GM18498 (cell line): ENCODE measurements around the gene ABCF2.

ENCODE experiments used
- ATAC-seq: cut with Tn5 transposase; IDR thresholded peaks from one replicate; pipeline ENCODE4 v1.9.1; 2021; ENCODE audit warnings: mild to moderate bottlenecking, moderate library complexity; ENCODE audit not compliant: unreplicated experiment

Gene ABCF2

DNA sequence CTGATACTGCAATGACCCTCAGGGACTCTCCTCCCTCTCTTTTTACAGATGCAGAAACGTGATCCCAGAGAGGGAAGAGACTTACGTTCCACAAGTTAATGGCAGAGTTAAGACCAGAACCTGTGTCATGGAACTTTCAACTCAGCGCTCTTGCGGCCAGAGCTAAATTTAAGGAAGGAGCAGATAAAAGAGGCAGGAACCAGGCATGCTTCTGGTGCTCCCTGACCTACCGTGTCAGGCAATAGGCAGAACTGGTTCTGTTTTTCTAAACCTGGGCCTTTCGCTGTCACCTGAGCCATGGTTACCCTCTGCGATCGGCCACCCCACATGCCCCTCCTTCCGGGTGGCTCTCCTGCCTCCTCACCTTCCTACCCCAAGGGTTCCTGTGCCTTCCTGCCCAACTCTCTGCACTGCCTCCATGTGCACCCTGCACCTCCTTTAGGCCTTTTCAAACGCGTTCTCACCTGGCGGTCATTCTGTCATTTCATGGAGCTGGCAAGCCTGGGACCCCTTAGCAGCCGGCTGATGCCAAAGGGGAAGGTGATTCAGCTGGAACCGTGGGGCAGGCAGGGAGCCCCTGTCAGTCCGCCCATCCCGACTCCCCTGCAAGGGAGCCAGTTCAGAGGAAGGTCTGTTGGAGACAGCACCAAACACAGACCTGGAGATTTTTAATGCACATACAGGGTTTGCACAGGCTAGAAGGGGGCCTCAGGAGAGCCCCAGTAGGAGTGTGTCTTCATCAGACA, 51.8 kb downstream of the ABCF2 start:
- no peak for ATAC-seq

GRCh38 chr7:151174246-151175046, 52.6 kb downstream of the ABCF2 start:
- no peak for ATAC-seq

GRCh38 chr7:151173386-151174245, 53.4 kb downstream of the ABCF2 start:
- no peak for ATAC-seq

GRCh38 chr7:151172273-151173141, 54.5 kb downstream of the ABCF2 start:
- ATAC-seq = peak; percentile 71

- no peak for ATAC-seq
These were observed 58.2 kb downstream of the ABCF2 start for GRCh38 chr7:151168787-151169162.

GRCh38 chr7:151168003-151168786, 58.8 kb downstream of the ABCF2 start:
- ATAC-seq = peak; percentile 61

DNA sequence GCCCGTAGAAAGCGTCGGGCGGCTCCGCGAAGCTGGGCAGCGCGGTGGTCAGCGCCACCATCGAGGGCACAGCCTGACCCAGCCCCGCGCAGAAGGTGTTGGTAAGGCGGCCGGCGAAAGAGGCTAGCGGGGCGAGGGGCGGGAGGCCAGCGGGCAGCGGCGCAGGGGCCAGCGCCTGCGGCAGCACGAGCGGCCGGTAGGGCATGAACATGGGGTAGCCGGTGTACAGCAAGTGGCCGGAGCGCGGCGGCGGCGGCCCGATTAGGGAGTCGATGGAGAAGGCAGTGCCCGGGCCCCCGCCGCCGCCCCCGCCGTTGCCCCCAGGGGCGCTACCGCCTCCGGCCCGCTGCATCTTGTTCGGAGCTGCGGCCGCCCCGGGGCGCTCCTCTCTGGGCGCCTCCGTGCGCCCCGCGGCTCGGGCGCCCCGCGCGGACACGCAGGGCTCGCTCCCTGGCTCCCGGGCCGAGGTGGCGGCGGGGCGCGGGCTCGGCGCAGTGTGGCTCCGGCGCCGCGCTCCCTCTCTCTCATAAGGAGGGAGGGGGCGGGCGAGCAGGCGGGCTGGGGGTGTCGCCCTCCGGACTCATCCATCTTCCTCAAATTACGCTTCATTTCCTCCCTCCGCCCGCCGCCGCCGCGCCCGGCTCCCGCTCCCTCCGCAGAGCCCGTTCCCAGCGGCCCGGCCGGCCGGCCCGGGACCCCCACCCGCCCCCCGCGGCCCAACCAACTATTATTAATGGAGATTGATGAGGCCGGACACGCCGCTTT, 59.6 kb downstream of the ABCF2 start, which contains the start of gene GBX1:
Gene GBX1, minus strand, starts transcription at position 498 of the 765 bp plus-strand sequence. Its CDS starts 146 bp downstream, at position 352.
- ATAC-seq = no peak

DNA sequence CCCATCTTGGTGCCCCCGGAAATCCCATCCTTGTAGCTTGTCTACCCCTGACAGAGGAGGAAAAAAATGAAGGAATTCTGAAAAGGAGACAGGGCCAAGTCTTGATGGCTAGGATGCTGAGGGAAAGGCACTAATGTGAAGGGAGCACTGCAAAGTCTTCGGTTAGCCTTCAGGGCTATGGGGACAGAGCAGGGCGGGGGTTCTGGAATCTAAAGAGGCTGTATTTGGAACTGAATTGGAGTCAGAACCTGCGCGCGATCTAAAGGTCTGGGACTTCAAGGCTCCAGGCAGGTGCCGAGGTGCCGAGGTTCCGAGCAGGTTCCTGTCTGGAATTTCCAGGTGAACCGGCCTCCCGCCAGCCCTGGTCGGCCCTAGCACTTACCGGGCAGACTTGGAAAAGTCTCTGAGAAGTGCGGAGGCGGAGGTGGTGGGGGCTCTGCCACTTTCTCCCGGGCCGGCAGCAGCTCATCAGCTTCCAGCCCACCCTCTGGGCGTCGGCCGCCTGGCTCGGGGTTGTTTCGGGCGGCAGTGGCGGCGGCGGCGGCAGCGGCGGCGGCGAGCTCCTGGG, 60.3 kb downstream of the ABCF2 start:
- no peak for ATAC-seq
